HG03442 (cell line): ENCODE results near the gene SPNS2.

ENCODE experiments used
- ATAC-seq: cut with Tn5 transposase; IDR thresholded peaks from one replicate; pipeline ENCODE4 v1.9.1; 2021; ENCODE audit warnings: mild to moderate bottlenecking, moderate library complexity; ENCODE audit not compliant: unreplicated experiment

Gene SPNS2

DNA sequence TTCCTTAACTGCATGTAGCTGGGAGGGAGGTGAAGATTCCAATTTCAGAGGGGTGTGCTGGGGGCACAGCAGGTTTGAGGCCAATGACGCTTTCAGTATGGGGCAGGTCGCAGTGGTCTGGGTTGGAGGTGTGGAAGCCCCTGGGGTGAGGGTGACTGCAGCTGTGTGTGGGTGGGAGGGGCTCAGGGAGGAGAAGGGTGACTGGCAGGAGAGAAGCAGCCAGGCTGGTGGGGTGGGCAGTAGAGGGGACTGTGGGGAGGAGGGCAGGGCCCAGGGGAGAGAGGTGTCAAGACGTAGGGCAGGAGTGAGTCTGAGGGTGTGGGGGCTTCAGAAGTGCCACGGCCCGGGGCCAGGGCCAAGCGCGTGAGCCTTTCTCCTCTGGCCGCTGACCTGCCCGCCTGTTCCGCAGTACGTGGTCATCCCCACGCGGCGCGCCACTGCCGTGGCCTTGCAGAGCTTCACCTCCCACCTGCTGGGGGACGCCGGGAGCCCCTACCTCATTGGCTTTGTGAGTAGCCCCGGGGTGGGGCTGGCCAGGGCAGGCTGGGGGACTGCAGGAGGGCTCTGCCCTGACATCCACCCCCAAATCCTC, 37.1 kb downstream of the SPNS2 start:
- no peak for ATAC-seq

GRCh38 chr17:4536259-4536741, 37.6 kb downstream of the SPNS2 start:
- ATAC-seq, result no peak

DNA sequence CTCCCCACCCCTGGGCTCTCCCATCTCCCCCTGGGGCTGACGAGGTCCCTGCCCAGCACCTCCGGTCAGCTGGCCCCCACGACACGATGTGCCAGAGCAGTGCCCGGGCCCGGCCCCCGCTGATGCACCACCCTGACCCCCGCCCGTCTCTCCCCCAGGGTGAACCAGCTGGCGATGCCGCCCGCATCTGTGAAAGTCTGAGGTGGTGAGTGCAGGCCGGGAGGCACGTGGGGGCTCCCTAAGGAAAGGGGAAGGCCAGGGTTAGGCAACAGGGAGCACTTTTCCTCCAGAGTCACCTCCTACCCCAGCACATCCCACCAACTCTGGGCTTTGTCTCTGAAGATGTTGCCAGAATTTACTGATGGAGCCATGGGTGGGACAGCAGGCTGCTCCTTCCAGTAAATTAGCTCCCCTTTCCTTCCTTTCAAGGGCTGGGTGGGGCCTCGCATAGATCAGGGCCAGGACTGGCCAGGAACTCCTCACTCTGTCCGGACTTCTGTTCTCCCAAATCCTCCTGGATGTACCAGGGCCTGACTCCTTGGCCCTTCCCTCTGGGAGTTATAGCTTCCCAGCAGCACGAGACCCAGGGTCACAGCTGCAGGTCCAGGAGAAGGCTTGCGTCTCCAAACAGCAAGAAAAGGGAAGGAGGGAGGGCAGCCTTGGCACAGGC, 38.2 kb downstream of the SPNS2 start:
- ATAC-seq, result no peak

- no peak for ATAC-seq
These were observed 39.0 kb downstream of the SPNS2 start for GRCh38 chr17:4537451-4538235.

DNA sequence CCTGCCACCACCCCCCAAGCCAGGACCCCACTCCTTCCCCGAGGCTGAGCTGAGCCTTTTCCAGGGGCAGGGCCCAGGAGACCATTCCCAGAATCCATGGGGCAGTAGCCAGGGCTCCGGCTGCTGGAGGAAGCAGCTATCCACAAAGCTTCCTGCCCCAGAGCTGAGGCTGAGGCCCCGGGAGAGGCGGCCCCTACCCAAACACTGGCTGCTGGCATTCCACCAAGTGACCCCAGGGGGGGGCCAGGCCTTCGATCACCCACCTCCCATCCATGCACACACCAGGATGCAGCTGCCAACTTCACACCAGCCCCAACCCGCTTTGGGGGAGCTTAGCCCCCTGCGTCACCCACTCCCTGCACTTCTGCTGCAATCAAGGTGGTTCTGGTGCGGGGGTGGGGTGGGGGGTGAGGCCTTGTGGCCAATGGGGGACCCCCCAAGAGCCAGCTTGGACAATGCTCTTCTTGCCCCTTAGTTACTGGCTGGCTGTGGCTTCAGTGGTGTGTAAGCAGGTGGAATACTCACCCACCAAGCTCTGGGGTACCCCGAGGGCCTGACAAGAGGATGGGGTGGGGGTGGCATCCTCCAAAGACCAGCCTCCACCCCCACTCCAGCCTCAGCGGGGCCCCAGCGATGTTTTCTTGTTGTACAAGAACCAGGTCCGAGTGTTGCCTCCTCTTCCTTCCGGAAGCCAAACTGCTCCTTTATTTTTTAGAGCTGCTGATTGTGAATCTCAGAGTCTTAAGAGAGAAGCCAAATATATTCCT, 39.7 kb downstream of the SPNS2 start:
- ATAC-seq, result no peak

DNA sequence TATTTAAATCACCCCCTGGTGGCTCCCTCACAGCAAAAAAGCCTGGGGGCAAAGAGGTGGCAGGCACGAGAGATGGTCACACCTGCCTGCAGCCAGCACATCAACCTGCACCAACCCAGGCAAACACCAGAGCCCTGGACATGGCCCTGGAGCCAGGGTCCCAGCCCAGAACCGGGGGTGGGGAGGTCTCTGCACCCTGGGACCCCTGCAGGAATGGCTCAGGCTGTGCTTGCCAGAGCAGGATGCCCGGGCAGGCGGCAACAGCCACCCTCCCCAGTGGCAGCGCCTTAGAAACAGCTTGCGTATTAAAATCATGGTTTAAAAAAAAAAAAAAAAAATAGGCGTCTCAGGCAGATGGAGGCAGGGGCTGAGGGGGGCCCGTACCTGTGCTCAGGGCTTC, 40.3 kb downstream of the SPNS2 start:
- no peak for ATAC-seq

GRCh38 chr17:4539576-4540223, 41.0 kb downstream of the SPNS2 start:
- no peak for ATAC-seq

DNA sequence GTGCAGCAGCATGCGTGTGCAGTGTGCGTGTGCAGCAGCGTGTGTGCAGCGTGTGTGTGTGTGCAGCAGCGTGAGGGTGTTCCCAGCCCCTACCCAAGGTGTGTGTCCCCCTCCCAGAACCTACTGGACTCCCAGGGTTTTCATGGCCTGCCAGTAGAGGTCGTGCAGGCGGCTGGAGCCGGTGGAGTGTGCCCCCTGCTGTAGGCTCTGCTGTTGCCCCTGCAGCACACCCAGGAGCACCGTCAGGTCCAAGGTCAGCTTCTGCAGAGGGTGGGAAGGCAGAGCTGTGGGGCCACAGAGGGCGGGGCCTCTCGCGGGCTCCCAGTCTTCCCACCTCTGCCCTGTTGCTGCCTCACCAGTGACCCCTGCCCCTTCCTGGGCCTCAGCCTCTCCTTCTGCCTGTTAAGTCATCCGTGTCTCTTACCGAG, 41.6 kb downstream of the SPNS2 start:
- no peak for ATAC-seq

GRCh38 chr17:4540687-4541327, 42.1 kb downstream of the SPNS2 start:
- no peak for ATAC-seq

GRCh38 chr17:4541328-4542002, 42.8 kb downstream of the SPNS2 start:
- no peak for ATAC-seq

- ATAC-seq, result no peak
These were observed 43.5 kb downstream of the SPNS2 start for GRCh38 chr17:4542003-4542725.

DNA sequence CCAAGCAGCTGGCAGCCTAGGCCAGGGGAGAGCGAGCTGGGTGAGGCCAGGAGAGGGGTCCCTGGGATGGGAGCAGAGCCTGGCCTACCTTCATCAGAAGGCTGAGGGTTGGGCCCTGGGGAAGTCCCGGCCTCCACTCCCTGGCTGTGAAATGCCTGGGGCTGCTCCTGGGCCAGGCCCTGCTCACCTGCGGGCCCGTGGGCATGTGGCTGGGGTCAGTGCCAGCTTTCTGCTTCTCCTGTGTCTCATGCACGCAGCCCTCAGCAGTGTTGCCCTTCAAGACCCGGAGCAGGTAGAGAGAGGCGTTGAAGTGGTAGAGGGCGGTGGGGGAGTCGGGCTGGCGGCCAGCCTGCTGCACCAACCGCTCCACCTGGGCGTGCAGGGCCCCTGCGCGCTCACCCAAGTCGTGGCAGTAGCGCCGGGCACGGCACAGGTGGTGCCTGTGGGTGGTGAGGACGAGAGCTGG, 44.1 kb downstream of the SPNS2 start:
- no peak for ATAC-seq

- no peak for ATAC-seq
These were observed 44.9 kb downstream of the SPNS2 start for GRCh38 chr17:4543557-4544026.

- no peak for ATAC-seq
These were observed 45.7 kb downstream of the SPNS2 start for GRCh38 chr17:4544135-4544950.

- no peak for ATAC-seq
These were observed 46.2 kb downstream of the SPNS2 start for GRCh38 chr17:4544951-4545216.

GRCh38 chr17:4545217-4545951, 46.7 kb downstream of the SPNS2 start:
- ATAC-seq, result no peak

- no peak for ATAC-seq
These were observed 48.6 kb downstream of the SPNS2 start for GRCh38 chr17:4547118-4547906.
